Measurements from ENCODE around the gene FIGN.

The FIGN gene

DNA sequence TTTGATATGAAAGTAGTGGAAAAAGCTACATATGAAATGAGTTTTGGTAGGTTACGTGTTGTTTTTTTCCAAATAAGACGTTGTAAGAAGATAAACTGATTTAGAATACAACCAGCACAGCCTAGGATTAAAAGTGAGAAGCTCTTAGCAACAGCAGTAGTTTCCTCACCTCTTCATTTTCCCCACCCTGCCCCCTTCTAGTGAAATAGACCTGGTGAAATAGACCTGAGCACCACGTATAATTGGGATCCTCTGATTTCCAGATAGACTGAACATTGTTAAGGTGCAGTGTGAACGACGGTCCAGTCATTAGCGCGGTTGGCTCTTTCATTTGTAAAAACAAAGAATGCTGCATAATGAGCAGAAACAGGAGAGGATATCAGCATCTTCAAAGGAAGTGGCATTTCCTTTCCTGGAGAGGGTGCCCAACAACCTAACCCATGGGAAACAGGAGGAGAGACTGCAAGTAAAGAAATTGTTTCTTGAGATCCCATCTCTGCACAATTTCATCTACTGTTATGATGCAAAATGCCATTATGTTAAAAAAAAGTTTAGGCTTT is 114.3 kb downstream of the FIGN start:
- TF ChIP-seq, protein P1, sequence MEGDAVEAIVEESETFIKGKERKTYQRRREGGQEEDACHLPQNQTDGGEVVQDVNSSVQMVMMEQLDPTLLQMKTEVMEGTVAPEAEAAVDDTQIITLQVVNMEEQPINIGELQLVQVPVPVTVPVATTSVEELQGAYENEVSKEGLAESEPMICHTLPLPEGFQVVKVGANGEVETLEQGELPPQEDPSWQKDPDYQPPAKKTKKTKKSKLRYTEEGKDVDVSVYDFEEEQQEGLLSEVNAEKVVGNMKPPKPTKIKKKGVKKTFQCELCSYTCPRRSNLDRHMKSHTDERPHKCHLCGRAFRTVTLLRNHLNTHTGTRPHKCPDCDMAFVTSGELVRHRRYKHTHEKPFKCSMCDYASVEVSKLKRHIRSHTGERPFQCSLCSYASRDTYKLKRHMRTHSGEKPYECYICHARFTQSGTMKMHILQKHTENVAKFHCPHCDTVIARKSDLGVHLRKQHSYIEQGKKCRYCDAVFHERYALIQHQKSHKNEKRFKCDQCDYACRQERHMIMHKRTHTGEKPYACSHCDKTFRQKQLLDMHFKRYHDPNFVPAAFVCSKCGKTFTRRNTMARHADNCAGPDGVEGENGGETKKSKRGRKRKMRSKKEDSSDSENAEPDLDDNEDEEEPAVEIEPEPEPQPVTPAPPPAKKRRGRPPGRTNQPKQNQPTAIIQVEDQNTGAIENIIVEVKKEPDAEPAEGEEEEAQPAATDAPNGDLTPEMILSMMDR (IDR thresholded peaks at IDR 0.05; ENCODE audit: low read depth, low read length) = no peak
- no peak for DNase-seq (ENCODE audit: extremely low read depth, low read depth)

DNA sequence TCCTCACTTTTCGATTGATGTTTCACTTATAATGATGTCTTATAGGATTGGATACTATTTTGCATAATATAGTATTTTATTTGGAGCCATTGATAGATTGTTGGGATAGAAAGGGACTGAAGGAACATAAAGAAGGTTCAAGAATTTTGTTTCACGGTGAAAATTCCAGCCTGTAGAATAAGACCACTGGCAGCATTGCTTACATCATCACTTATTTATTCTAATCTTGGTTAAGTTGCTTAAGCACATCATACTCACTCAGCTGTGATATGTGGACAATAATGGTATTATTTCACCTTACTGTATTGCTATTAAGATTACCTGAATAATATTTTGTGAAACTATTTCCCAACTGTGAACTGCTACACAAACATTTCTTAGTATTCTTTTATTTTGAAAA is 118.3 kb downstream of the FIGN start:
- TF ChIP-seq, protein P1 (IDR thresholded peaks at IDR 0.05; ENCODE audit: low read depth, low read length) = no peak
- no peak for DNase-seq (ENCODE audit: extremely low read depth, low read depth)

DNA sequence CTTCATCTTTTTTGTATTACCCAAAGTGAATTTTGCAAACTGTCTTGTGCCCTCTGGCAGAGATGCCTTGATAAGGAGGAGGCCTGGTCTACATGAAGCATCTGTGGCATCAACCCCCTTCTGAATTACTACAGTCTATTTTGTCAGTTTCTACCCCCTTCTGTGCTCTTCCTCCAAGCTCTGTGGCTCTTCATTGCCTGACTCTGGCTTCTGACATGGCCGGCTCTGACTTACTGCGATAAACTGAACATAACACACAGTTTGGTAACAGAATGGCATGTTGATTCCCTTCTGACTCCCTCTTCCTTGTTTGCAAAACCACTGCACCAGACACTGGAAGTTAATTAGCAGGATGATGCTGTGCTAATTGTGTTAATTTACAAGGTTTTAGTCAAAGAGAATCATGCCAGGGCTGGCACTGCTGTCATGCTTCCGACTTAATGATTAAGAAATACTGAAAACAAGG is 122.5 kb downstream of the FIGN start:
- DNase-seq (ENCODE audit: extremely low read depth, low read depth) = no peak
- TF ChIP-seq, protein P1 (IDR thresholded peaks at IDR 0.05; ENCODE audit: low read depth, low read length) = no peak

DNA sequence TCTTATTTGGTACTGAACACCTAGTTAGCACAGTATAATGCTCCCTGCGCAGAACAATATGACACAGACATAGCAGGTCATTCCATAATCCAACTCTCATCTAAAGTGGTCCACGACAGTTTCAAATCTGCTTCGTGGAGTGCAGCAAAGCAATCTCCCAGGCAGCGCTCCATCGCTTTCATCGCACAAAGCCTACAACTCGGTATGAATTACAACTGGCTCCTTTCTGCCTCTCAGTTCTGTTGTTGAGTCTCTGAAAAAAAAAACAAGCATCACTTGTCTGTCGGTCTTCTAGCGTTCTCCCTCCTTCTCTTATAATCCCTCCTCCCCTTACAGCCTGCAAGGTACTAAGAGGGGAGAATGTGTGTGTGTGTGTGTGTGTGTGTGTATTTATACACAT is 123.5 kb downstream of the FIGN start:
- TF ChIP-seq, protein P1 (IDR thresholded peaks at IDR 0.05; ENCODE audit: low read depth, low read length) = no peak
- DNase-seq (ENCODE audit: extremely low read depth, low read depth) = no peak

DNA sequence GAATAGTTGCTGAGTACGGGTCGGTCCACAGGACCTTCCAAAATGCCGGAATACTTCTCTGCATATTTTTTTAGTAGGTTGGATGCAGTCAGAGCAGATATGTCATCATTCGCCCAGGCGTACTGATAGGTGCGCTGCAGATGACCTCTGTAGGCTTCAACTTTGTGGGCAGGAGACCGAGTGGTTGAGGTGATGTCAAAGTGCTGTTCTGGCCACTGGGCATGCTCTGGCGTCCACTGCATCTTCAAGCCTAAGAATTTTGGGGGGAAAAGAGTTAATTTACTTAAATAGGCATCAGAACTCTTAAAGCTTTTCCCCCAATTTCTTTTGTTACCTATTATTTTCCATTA is 124.3 kb downstream of the FIGN start:
- TF ChIP-seq, protein P1 (IDR thresholded peaks at IDR 0.05; ENCODE audit: low read depth, low read length) = no peak
- no peak for DNase-seq (ENCODE audit: extremely low read depth, low read depth)

DNA sequence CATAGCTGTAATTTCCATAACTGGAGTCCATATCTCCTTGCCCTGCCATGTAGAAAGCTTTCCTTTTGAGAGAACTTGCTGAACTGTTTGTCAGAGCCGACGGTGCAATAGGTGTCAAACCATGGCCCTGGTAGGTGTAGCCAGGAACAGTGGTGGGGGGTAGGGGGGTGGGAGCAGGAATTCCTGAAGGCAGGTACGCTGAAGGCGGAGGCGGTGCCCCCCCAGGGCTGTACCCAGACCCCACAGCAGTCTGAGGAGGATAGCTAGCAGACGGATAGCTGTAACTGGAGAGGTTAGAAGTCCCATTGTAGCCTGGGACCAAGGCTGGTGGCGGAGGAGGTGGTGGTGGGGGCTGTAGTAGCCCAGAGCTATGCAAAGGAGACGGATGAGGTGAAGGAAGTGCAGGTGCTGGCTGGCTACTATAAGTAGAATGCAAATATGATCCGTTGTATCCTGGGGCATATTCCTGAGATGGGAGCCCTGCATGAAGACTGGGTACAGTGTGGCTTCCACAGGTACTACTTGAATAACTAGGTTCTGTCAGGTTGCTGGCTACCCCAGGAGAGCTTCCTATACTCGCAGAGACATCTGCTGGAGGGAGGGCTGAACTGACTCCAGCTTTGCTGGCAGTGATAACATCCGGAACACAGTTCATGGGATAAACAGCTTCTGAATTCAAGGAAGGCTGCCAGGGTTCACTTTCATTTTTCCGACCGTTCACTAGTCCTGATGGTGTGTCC is 124.8 kb downstream of the FIGN start:
- DNase-seq (ENCODE audit: extremely low read depth, low read depth) = no peak

DNA sequence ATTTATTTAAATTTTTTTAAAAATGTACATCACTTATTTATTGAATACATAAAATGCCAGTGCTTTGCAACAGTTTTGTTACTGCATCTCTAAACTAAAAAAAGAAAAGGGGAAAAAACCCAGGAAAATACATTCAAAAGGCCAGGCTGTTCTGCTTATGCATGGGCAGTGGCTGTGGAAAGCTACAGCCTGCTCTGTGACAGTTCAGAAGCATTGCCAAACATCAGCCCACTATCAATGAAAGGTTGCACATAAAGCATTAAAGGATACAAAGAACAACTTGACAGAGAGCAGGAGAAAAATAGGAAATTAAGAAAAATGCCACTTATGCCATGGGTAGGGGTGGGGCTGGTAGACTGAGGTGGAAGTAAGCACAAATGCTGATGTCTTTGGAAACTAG is 128.2 kb downstream of the FIGN start:
- DNase-seq (ENCODE audit: extremely low read depth, low read depth) = no peak
- TF ChIP-seq, protein P1 (IDR thresholded peaks at IDR 0.05; ENCODE audit: low read depth, low read length) = no peak

More for the DNA sequence above, 124.8 kb downstream of the FIGN start:
- TF ChIP-seq, protein P1 (IDR thresholded peaks at IDR 0.05; ENCODE audit: low read depth, low read length) = no peak; the same call in 1 of the 2 replicates

Measured in AG09319 (cell line).